PC-3 (cell line): ENCODE results near the gene AATF. TPM values are rescaled to one million over a fixed set of nuclear protein-coding genes. Genes with fewer than 3 reads are reported as not detected.

Experiments used
- ATAC-seq: fragments of 200-7000 bp; cut with Tn5 transposase; 2 replicates; pipeline ENCODE4 v1.9.1; 2020; ENCODE audit warnings: mild to moderate bottlenecking, moderate library complexity
- BruUV-seq: library from RNA; stranded (reverse); fragments of 400-500 nt; replicated peaks from 2 replicates; lab custom pipeline; 2021; lab: Mats Ljungman, UMichigan
- CTCF ChIA-PET: fragments of 300-600 bp; sonication (Branson Sonifier 250); formaldehyde crosslinking; loops from one replicate; lab custom pipeline; 2022; ENCODE audit warnings: antibody characterized with exemption; lab: Charles Lee
- POLR2A ChIA-PET: fragments of 300-600 bp; sonication (Branson Sonifier 250); formaldehyde crosslinking; loops from one replicate; lab custom pipeline; 2022; ENCODE audit warnings: antibody characterized with exemption; ENCODE audit not compliant: unreplicated experiment; lab: Charles Lee
- DNase-seq: peaks from one replicate; pipeline ENCODE4 v3.0.0-alpha.2; 2015
- H2AFZ ChIP-seq: fragments of 300-600 bp; sonication (generic); 2 replicates; pipeline ENCODE4 v1.6.0; 2016; ENCODE audit warnings: antibody characterized with exemption, low read length
- H3F3A ChIP-seq: fragments of 300-600 bp; sonication (generic); one replicate; pipeline ENCODE4 v1.6.0; 2017; ENCODE audit warnings: antibody characterized with exemption, low read length, control low read depth, mild to moderate bottlenecking; ENCODE audit not compliant: unreplicated experiment
- H3K27ac ChIP-seq: fragments of 300-600 bp; sonication (generic); 2 replicates; pipeline ENCODE4 v1.5.1; 2016; ENCODE audit warnings: mild to moderate bottlenecking, low read length
- H3K27me3 ChIP-seq: fragments of 300-600 bp; sonication (generic); 2 replicates; pipeline ENCODE4 v1.6.1; 2016; ENCODE audit warnings: low read length, mixed read lengths
- H3K36me3 ChIP-seq: fragments of 300-600 bp; sonication (generic); 2 replicates; pipeline ENCODE4 v1.6.1; 2016; ENCODE audit warnings: low read depth, mixed run types, low read length, mixed read lengths
- H3K4me1 ChIP-seq: fragments of 300-600 bp; sonication (generic); 2 replicates; pipeline ENCODE4 v1.5.1; 2016; ENCODE audit warnings: low read length; ENCODE audit not compliant: insufficient read depth
- H3K4me2 ChIP-seq: fragments of 300-600 bp; sonication (generic); 2 replicates; pipeline ENCODE4 v1.6.0; 2016; ENCODE audit warnings: low read length
- H3K4me3 ChIP-seq: fragments of 300-600 bp; sonication (generic); 2 replicates; pipeline ENCODE4 v1.5.1; 2016; ENCODE audit warnings: mild to moderate bottlenecking, low read length, mixed read lengths
- H3K79me2 ChIP-seq: fragments of 300-600 bp; sonication (generic); 2 replicates; pipeline ENCODE4 v1.6.1; 2017; ENCODE audit warnings: low read length, mixed read lengths
- H3K9ac ChIP-seq: fragments of 300-600 bp; sonication (generic); 2 replicates; pipeline ENCODE4 v1.6.0; 2016; ENCODE audit warnings: mild to moderate bottlenecking, low read length
- H3K9me2 ChIP-seq: fragments of 300-600 bp; sonication (generic); replicated peaks from 2 replicates; pipeline ENCODE4 v1.6.1; 2016; ENCODE audit warnings: mixed run types, low read length, mixed read lengths
- H3K9me3 ChIP-seq: fragments of 300-600 bp; sonication (generic); 2 replicates; pipeline ENCODE4 v1.6.1; 2016; ENCODE audit warnings: low read length, mixed read lengths
- H4K20me1 ChIP-seq: fragments of 300-600 bp; sonication (generic); 2 replicates; pipeline ENCODE4 v1.6.1; 2016; ENCODE audit warnings: low read length, mixed read lengths
- EZH2 ChIP-seq: fragments of 300-600 bp; sonication (generic); IDR thresholded peaks from one replicate; pipeline ENCODE4 v1.6.1; 2017; ENCODE audit warnings: antibody characterized with exemption, mild to moderate bottlenecking, low read length; ENCODE audit not compliant: unreplicated experiment
- EZH2phosphoT487 ChIP-seq: fragments of 300-600 bp; sonication (generic); IDR thresholded peaks from 2 replicates; pipeline ENCODE4 v1.6.1; 2018; ENCODE audit warnings: mild to moderate bottlenecking, antibody characterized with exemption, low read length, borderline replicate concordance
- intact Hi-C: fragments of 100-400 bp; cut with micrococcal nuclease; formaldehyde crosslinking; loops from 2 replicates; pipeline ENCODE4 v1.9.0; 2023
- total RNA-seq: library from RNA; depleted of rRNA; stranded (reverse); fragments of >200 nt; gene quantifications from 2 replicates; pipeline ENCODE4 v1.2.3, GENCODE V29; 2014
- TF ChIP-seq, protein P1 (sequence below): fragments of 300-600 bp; sonication (generic); conservative IDR thresholded peaks from 2 replicates; pipeline ENCODE4 v1.5.1; 2017; ENCODE audit warnings: antibody characterized with exemption, low read depth, mild to moderate bottlenecking, low read length

Gene AATF
- total RNA-seq, 1 experiment from 2014 or later, result 25.5 TPM

- Histone ChIP-seq H3K4me1 (no peaks in the 10 kb centered on the region), H3K79me2 (no peaks in the 10 kb centered on the region), H3K9ac (no peak overlapping the region), H3K9me2 (no peaks in the 10 kb centered on the region), H3K36me3 (no peaks in the 10 kb centered on the region; the same call in 1 of the 2 replicates), H3K27me3 (0 out of 2 replicates have a peak, but pooled peaks cover 5% of the 10 kb centered on the region), H3K4me2 (no peak overlapping the region), H2AFZ (no peak overlapping the region), H3K4me3 (no peak overlapping the region), H3F3A (no peaks in the 10 kb centered on the region), H3K9me3 (no peaks in the 10 kb centered on the region), H4K20me1 (no peaks in the 10 kb centered on the region), H3K27ac (no peak overlapping the region)
- intact Hi-C loops, result no loop called here
- TF ChIP-seq, protein P1, sequence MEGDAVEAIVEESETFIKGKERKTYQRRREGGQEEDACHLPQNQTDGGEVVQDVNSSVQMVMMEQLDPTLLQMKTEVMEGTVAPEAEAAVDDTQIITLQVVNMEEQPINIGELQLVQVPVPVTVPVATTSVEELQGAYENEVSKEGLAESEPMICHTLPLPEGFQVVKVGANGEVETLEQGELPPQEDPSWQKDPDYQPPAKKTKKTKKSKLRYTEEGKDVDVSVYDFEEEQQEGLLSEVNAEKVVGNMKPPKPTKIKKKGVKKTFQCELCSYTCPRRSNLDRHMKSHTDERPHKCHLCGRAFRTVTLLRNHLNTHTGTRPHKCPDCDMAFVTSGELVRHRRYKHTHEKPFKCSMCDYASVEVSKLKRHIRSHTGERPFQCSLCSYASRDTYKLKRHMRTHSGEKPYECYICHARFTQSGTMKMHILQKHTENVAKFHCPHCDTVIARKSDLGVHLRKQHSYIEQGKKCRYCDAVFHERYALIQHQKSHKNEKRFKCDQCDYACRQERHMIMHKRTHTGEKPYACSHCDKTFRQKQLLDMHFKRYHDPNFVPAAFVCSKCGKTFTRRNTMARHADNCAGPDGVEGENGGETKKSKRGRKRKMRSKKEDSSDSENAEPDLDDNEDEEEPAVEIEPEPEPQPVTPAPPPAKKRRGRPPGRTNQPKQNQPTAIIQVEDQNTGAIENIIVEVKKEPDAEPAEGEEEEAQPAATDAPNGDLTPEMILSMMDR, result no peak
- TF ChIP-seq EZH2phosphoT487, result no peak
- TF ChIP-seq EZH2, result no peak
- ChIA-PET CTCF (no interaction called here), POLR2A (no interaction called here)
- DNase-seq, result no peak
- no peak for ATAC-seq
- BruUV-seq, result no TSS peak
Measured at GRCh38 chr17:36993227-36993626, 44.5 kb downstream of the AATF start.

DNA sequence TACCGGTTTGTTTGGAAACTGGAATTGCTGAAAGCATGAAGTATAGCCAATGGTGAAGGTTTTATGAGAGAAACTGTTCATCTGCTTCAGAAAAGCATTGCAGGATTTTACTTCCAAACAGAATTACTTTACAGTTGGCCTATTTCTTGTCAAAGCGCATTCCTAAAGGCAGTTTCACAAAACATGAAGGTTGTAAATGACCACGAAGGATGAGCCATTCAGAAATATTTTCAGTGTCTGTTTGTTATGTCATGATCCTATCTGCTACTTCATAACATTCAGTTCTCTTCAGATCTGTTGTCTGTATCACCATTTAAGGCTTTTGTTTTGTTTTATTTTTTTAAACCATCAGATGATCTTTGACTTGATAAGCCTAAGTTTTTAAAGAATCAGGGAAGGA lies 45.7 kb downstream of the AATF start:
- Histone ChIP-seq H4K20me1 (no peaks in the 10 kb centered on the region), H3F3A (no peaks in the 10 kb centered on the region), H3K36me3 (no peaks in the 10 kb centered on the region; the same call in 1 of the 2 replicates), H3K4me1 (no peaks in the 10 kb centered on the region), H2AFZ (no peak overlapping the region), H3K4me3 (no peak overlapping the region), H3K27me3 (0 out of 2 replicates have a peak, but pooled peaks cover 5% of the 10 kb centered on the region), H3K27ac (no peak overlapping the region), H3K79me2 (no peaks in the 10 kb centered on the region), H3K9ac (no peak overlapping the region), H3K9me2 (no peaks in the 10 kb centered on the region), H3K4me2 (no peak overlapping the region), H3K9me3 (no peaks in the 10 kb centered on the region)
- ChIA-PET CTCF (no interaction called here), POLR2A (interaction anchor here (0.5 to 0.6 kb wide), 2 partner anchors 8 to 202 kb away, joined by 4 to 9 read pairs; no protein-coding TSS in a partner anchor)
- no peak for TF ChIP-seq EZH2
- TF ChIP-seq EZH2phosphoT487, result no peak
- TF ChIP-seq, protein P1, result no peak
- DNase-seq (no peak), ATAC-seq (no peak)
- intact Hi-C loops, result no loop called here
- BruUV-seq, result no TSS peak

DNA sequence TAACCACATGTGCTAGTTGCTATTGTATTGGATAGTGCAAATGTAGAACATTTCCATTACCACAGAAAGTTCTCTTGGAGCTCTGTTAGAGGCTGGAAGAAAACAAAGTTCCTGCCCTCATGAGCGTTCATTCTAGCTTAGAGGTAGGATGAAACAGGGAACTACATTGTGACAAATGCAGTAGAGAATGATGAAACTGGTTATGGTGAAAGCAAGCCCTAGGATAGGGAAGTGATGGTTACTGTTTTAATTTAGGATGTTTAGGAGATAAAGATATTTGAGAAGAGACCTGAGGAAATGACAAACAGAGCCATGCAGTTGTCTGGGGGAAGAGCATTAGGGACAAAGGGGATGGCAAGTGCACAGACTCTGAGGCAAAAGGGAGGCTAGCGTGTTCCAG lies 50.7 kb downstream of the AATF start:
- Histone ChIP-seq H3K9me2 (no peaks in the 10 kb centered on the region), H3F3A (no peaks in the 10 kb centered on the region), H3K27me3 (0 out of 2 replicates have a peak, but pooled peaks cover under 1% of the 10 kb centered on the region), H3K27ac (no peak overlapping the region), H3K4me1 (no peaks in the 10 kb centered on the region), H3K36me3 (no peaks in the 10 kb centered on the region; the same call in 1 of the 2 replicates), H3K4me3 (no peak overlapping the region), H4K20me1 (no peaks in the 10 kb centered on the region), H3K79me2 (no peaks in the 10 kb centered on the region), H3K4me2 (no peak overlapping the region), H3K9me3 (no peaks in the 10 kb centered on the region), H3K9ac (no peak overlapping the region), H2AFZ (no peak overlapping the region)
- ChIA-PET POLR2A (no interaction called here), CTCF (no interaction called here)
- intact Hi-C loops, result no loop called here
- ATAC-seq (no peak), DNase-seq (no peak)
- BruUV-seq, result no TSS peak
- TF ChIP-seq, protein P1, result no peak
- TF ChIP-seq EZH2phosphoT487, result no peak
- TF ChIP-seq EZH2, result no peak
